Ovary (tissue), 9 donors: ENCODE measurements around the gene NHSL2. TPM values are rescaled to one million over a fixed set of nuclear protein-coding genes. Genes with fewer than 3 reads are reported as not detected.

Source experiments
- DNase-seq, 5 donors: peaks; one replicate each; pipeline ENCODE4 v3.0.0-alpha.2; 2019 to 2020
- H3K27ac ChIP-seq, 2 donors: fragments of 200-600 bp; one replicate each; pipeline versions ENCODE4 v1.5.1 to v1.8.0; 2019 to 2022
- H3K27me3 ChIP-seq: fragments of 200-600 bp; one replicate; pipeline ENCODE4 v1.8.0; 2022
- H3K36me3 ChIP-seq: fragments of 200-600 bp; sonication (generic); one replicate; pipeline ENCODE4 v1.5.1; 2019
- H3K4me1 ChIP-seq: one replicate; pipeline ENCODE4 v1.8.1; 2013; ENCODE audit warnings: mild to moderate bottlenecking, moderate library complexity; ENCODE audit not compliant: insufficient read depth
- H3K4me3 ChIP-seq: fragments of 200-600 bp; sonication (generic); one replicate; pipeline ENCODE4 v1.5.1; 2017
- H3K9me3 ChIP-seq, 2 donors: fragments of 200-600 bp in 1 of 2; sonication (generic) in 1 of 2; one replicate each; pipeline versions ENCODE4 v1.5.1 to v1.8.1; 2013 to 2019; ENCODE audit warnings: mild to moderate bottlenecking in 1 of 2, moderate library complexity in 1 of 2
- EP300 ChIP-seq: sonication (generic); formaldehyde crosslinking; IDR thresholded peaks from one replicate; pipeline ENCODE4 v1.6.1; 2017; ENCODE audit warnings: antibody characterized with exemption
- POLR2A ChIP-seq: fragments of 450-650 bp; IDR thresholded peaks from one replicate; pipeline ENCODE4 v1.6.1; 2017; ENCODE audit warnings: antibody characterized with exemption, mild to moderate bottlenecking, moderate library complexity
- WGBS, 3 donors: extraction: QIAGEN DNeasy Blood & Tissue Kit in 1 of 3; methylation state at CpG; one replicate each; pipeline versions ENCODE4 v1.1.5 to v1.1.7; 2013 to 2017; 5-methylcytosine and 5-hydroxymethylcytosine counted together
- intact Hi-C, 4 donors: fragments of 100-400 bp; cut with DNase I; formaldehyde crosslinking; loops; one replicate each; pipeline versions ENCODE4 v1.11.0 to v1.15.1; 2022 to 2023
- polyA plus RNA-seq, 2 donors: library from polyadenylated mRNA; stranded (reverse); fragments of 200-250 nt in 1 of 2; fragments of 350-450 nt in 1 of 2; fragmentation: Illumina TruSeq in 1 of 2; extraction: RNeasy Lipid Tissue Mini Kit (QIAGEN cat#74804) in 1 of 2; gene quantifications; one replicate each; pipeline ENCODE4 v1.2.3, GENCODE V29; 2013 to 2014
- total RNA-seq, 7 donors: library from RNA; depleted of rRNA in 2 of 7; stranded (reverse); fragments of >200 nt in 2 of 7; fragmentation: NEBNext Ultra II Directional in 3 of 7; extraction: Animal tissue kit (Norgen Biotek cat#: 25700) in 3 of 7; gene quantifications; one replicate each; pipeline versions ENCODE4 v1.1.0 to v1.2.4, GENCODE V29; 2016 to 2023
- TF ChIP-seq, protein P1 (sequence below), 3 donors: fragments of 450-650 bp in 2 of 3; fragments of 200-600 bp in 1 of 3; IDR thresholded peaks; one replicate each; pipeline versions ENCODE4 v1.5.1 to v1.8.0; 2016 to 2022; ENCODE audit warnings: antibody characterized with exemption in 3 of 3, mild to moderate bottlenecking in 1 of 3
- donor health status: DM: no; HTN: no; CAD: no; lungs with moderate emphysema.
- donor health status: DM: no; HTN: no; CAD: no.
- donor health status: Bipolar disorder and iron deficiency.
- donor health status: DM: yes; HTN: yes; CAD: no.
- donor health status: DM: no; HTN: no; CAD: no.
- donor health status: DM: yes; HTN: yes; CAD: no.

Gene NHSL2
- total and polyA plus RNA-seq, 9 donors = 1.2 to 9.2 (median 4.4) TPM

DNA sequence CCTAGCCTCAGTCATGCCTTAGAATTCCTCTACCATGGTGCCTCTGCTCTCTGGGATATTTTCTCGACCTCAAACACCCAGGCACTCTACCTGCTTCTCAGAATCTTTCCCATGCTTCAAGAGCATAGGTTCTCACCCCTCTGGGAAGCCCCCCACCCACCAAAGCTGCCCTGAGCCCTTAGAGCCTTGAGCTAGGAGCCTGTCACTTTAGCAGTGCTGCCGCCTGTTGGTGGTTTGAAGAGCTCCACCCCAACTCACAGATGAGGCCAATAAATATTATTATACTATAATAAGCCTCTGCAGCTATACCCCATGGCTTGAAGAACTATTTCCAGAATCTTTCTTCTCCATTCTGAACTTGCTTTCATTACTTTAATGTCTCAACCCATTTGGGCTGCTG is 111.3 kb downstream of the NHSL2 start:
- intact Hi-C loops = loop anchor here in 1 of 4 donors (5.0 kb wide), 1 partner anchor 105 kb away; no protein-coding TSS in a partner anchor
- 28 to 37% (median 35%) methylated on average over 2 of the region's 2 CpGs for WGBS, 3 donors
- Histone ChIP-seq H3K4me3 (no peak overlapping the region), H3K36me3 (no peaks in the 10 kb centered on the region), H3K27me3 (no peaks in the 10 kb centered on the region), H3K4me1 (no peaks in the 10 kb centered on the region), H3K27ac (no peak overlapping the region), H3K9me3 (no peaks in the 10 kb centered on the region)
- TF ChIP-seq POLR2A = no peak
- no peak for TF ChIP-seq EP300
- TF ChIP-seq, protein P1, sequence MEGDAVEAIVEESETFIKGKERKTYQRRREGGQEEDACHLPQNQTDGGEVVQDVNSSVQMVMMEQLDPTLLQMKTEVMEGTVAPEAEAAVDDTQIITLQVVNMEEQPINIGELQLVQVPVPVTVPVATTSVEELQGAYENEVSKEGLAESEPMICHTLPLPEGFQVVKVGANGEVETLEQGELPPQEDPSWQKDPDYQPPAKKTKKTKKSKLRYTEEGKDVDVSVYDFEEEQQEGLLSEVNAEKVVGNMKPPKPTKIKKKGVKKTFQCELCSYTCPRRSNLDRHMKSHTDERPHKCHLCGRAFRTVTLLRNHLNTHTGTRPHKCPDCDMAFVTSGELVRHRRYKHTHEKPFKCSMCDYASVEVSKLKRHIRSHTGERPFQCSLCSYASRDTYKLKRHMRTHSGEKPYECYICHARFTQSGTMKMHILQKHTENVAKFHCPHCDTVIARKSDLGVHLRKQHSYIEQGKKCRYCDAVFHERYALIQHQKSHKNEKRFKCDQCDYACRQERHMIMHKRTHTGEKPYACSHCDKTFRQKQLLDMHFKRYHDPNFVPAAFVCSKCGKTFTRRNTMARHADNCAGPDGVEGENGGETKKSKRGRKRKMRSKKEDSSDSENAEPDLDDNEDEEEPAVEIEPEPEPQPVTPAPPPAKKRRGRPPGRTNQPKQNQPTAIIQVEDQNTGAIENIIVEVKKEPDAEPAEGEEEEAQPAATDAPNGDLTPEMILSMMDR (IDR thresholded peaks at IDR 0.05) = no peak
- DNase-seq = no peak

DNA sequence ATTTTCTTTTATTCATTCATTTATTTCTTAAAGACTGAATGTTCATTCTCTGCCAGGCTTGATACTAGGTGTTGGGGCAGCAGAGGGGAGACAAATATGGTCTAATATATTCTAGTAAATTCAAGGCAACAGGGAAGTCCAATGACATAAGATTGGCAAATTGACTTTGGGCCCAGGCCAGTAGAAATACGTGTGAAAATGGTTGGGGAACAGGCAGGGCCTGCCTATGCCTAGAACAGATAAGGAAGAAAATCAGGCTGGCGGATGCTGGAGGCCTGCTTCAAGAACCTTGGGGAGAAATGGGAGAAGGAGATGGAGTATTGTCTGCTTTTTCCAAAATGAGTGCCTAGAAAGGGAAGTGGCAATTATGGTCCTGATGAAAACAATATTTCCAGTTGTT is 112.4 kb downstream of the NHSL2 start:
- TF ChIP-seq POLR2A (no peak), EP300 (no peak)
- TF ChIP-seq, protein P1 (IDR thresholded peaks at IDR 0.05) = no peak
- Histone ChIP-seq H3K36me3 (no peaks in the 10 kb centered on the region), H3K27me3 (no peaks in the 10 kb centered on the region), H3K27ac (no peak overlapping the region), H3K9me3 (no peaks in the 10 kb centered on the region), H3K4me1 (no peaks in the 10 kb centered on the region), H3K4me3 (no peak overlapping the region)
- WGBS, 3 donors = 64 to 71% (median 71%) methylated on average over 2 of the region's 2 CpGs
- DNase-seq = no peak
- intact Hi-C loops = loop anchor here in 1 of 4 donors (5.0 kb wide), 1 partner anchor 104 kb away; no protein-coding TSS in a partner anchor

DNA sequence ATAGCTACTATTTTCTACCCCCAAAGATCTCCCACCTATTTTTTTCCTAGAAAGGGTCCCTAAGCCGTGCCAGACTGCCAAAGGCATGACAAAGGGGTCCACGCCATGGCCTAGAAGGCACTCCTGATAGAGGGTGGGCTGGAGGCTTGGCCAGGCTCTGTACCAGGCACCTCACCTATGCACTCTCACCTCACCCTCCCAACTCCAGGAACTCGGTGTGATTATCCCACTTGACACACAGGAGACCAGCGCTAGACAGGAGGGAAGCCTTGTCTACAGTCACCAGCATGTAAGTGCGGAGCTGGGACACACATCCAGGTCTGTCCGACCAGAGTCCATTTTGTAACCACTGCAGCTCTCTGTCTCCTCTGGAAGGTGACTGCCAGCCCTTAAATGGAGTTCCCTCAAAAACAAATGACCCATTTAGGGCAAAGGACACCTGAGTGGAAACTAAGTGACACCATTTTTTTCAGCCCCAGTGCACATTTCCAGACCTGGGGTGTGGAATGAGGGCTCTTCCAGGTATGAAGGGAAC is 114.7 kb downstream of the NHSL2 start:
- no peak for DNase-seq
- Histone ChIP-seq H3K4me3 (no peak overlapping the region), H3K27ac (no peak overlapping the region), H3K4me1 (no peaks in the 10 kb centered on the region), H3K9me3 (no peaks in the 10 kb centered on the region), H3K27me3 (no peaks in the 10 kb centered on the region), H3K36me3 (no peaks in the 10 kb centered on the region)
- TF ChIP-seq POLR2A (no peak), EP300 (no peak)
- TF ChIP-seq, protein P1 (IDR thresholded peaks at IDR 0.05) = no peak
- intact Hi-C loops = no loop called here
- WGBS, 3 donors = 68 to 73% (median 71%) methylated on average over 6 of the region's 6 CpGs

DNA sequence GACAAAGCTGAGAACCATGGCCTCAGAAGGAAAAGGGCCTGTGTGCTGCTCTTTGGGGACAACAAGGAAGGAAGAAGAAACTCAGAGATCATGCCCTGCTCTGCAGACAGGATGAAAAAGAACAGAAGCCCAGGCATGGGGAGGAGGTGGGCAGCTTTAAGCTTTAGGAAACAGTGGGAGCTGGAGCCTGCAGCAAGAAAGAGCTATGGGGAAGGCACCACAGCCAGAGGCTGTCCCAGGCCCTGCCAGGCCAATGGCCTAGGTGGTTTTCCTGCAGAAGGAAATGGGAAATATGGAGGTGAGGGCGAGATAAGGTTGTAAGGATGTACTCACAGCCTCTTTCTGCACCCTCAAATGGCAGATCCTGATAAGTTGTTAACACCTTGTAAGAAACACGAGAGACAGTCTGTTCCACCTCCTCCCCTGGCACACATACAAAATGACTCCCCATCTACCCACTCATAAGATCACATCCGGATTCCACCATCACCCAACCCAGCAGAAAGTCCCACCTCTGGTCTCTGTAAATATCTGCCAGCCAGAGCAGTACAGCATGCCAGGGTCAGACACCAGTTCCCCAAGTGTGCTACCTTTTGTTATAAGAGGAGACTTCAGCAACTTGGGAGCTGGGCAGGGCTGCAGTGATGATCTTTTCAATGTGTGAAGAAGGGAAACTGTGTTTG is 115.8 kb downstream of the NHSL2 start:
- Histone ChIP-seq H3K27ac (no peak overlapping the region), H3K9me3 (no peaks in the 10 kb centered on the region), H3K36me3 (no peaks in the 10 kb centered on the region), H3K4me1 (no peaks in the 10 kb centered on the region), H3K27me3 (no peaks in the 10 kb centered on the region), H3K4me3 (no peak overlapping the region)
- TF ChIP-seq EP300 (no peak), POLR2A (no peak)
- TF ChIP-seq, protein P1 (IDR thresholded peaks at IDR 0.05) = no peak
- WGBS, 3 donors = 29 to 38% (median 38%) methylated on average over 3 of the region's 3 CpGs
- no peak for DNase-seq
- intact Hi-C loops = no loop called here
